Kidney capillary endothelial cell (primary cell): Measurements from ENCODE around the gene ZFP62.
"Not testable (repeated sequence)": the region's sequence is repeated elsewhere in the genome, so short reads cannot be mapped to it uniquely, and the experiment has no call there.

Experiments used
- DNase-seq: peaks from one replicate; pipeline ENCODE4 v3.0.0-alpha.2; 2018; ENCODE audit warnings: low spot score

The ZFP62 gene

GRCh38 chr5:180830253-180831138, 30.6 kb downstream of the ZFP62 start:
- DNase-seq, result no peak

GRCh38 chr5:180829726-180830125, 31.4 kb downstream of the ZFP62 start:
- DNase-seq, result no peak

- DNase-seq, result not testable (repeated sequence)
Observed at GRCh38 chr5:180828756-180829531, 32.1 kb downstream of the ZFP62 start.

- not testable (repeated sequence) for DNase-seq
Observed at GRCh38 chr5:180827374-180827773, 33.7 kb downstream of the ZFP62 start.

- DNase-seq, result peak; percentile 69
Observed at GRCh38 chr5:180825768-180826525, 35.1 kb downstream of the ZFP62 start.

GRCh38 chr5:180824630-180825476, 36.2 kb downstream of the ZFP62 start:
- DNase-seq, result no peak

- no peak for DNase-seq
Observed at GRCh38 chr5:180823940-180824629, 37.0 kb downstream of the ZFP62 start.

GRCh38 chr5:180823346-180823745, 37.7 kb downstream of the ZFP62 start:
- DNase-seq, result no peak

- no peak for DNase-seq
Observed at GRCh38 chr5:180821538-180821937, 39.5 kb downstream of the ZFP62 start.

- no peak for DNase-seq
Observed at GRCh38 chr5:180820788-180821321, 40.2 kb downstream of the ZFP62 start.

- no peak for DNase-seq
Observed at GRCh38 chr5:180818677-180819341, 42.3 kb downstream of the ZFP62 start.

GRCh38 chr5:180817893-180818674, 43.0 kb downstream of the ZFP62 start:
- no peak for DNase-seq

GRCh38 chr5:180816608-180817534, 44.2 kb downstream of the ZFP62 start:
- peak; percentile 65 for DNase-seq

- no peak for DNase-seq
Observed at GRCh38 chr5:180815293-180815917, 45.7 kb downstream of the ZFP62 start.

GRCh38 chr5:180813420-180813819, 47.7 kb downstream of the ZFP62 start:
- DNase-seq, result no peak

- no peak for DNase-seq
Observed at GRCh38 chr5:180811623-180812124, 49.4 kb downstream of the ZFP62 start.

GRCh38 chr5:180810959-180811622, 50.0 kb downstream of the ZFP62 start:
- DNase-seq, result no peak
